NCI-H2196 (cell line): ENCODE data around the gene TMEM98.
"Not testable (repeated sequence)": the region's sequence is repeated elsewhere in the genome, so short reads cannot be mapped to it uniquely, and the experiment has no call there.

Experiments
- DNase-seq: peaks from one replicate; lab custom pipeline; 2025; ENCODE audit not compliant: unreplicated experiment; lab: John Stamatoyannopoulos, UW

The TMEM98 gene

DNA sequence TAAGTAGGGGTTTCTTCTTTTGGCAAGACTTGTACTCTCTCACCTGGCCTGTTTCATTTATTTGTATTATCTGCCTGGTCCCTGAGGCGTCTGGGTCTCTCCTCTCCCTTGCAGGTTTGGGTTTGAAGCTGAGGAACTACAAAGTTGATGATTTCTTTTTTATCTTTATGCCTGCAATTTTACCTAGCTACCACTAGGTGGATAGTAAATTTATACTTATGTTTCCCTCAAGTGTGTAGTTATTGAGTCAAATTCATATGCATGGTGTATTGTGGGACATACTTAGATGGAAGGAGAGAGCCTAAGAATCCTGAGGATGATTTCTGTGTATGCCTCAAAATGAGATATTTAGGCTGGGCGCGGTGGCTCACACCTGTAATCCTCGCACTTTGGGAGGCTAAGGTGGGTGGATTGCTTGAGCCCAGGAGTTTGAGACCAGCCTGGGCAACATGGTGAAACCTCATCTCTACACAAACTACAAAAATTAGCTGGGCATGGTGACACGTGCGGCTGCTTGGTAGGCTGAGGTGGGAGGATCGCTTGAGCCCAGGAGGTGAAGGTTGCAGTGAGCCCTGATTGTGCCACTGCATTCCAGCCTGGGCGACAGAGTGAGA, 13.6 kb downstream of the TMEM98 start:
- DNase-seq = no peak

DNA sequence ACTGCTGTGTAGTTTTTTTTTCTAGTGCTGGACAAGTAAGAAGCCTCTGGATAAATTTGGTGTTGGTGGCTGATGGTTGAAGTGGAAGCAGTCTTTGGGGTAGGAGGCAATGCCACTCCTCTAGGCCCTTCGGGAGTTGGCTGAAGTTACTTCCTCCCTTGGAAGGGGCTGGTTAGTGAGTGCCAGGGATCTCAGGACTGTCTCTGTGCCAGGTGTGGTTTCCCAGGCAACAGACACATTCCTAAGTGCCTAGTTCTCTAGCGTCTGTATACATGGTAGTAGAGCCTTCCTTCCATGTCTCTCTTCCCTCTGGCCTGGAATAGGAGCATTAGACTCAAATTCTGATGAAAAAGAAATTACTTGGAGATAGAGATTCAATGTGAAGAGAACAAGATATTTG, 15.3 kb downstream of the TMEM98 start:
- no peak for DNase-seq

DNA sequence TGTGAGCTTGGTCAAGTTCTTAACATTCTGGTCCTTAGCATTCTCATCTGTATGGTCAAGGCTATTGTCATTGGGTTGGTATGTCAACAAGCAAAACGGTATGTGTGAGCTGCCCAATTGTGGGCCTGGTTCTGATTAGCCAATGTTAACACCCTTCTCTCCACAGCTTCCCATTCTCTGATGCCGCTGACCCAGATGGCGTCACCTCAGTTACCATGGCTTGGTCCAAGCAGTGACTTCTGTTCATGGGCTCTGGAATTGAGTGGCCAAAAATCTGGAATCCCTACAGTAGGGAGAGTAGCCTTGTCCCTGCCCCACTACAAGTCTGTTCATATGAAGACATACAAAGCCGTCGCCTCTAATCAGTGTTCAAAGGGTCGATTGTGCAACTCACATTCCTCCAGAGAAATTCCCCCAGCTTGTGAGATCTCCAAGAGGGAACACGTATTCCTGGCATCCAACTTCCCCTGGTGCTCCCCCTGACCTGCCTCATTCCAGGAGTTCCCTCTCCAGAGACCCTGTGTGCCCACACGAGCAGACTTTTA, 15.8 kb downstream of the TMEM98 start:
- DNase-seq = no peak

DNA sequence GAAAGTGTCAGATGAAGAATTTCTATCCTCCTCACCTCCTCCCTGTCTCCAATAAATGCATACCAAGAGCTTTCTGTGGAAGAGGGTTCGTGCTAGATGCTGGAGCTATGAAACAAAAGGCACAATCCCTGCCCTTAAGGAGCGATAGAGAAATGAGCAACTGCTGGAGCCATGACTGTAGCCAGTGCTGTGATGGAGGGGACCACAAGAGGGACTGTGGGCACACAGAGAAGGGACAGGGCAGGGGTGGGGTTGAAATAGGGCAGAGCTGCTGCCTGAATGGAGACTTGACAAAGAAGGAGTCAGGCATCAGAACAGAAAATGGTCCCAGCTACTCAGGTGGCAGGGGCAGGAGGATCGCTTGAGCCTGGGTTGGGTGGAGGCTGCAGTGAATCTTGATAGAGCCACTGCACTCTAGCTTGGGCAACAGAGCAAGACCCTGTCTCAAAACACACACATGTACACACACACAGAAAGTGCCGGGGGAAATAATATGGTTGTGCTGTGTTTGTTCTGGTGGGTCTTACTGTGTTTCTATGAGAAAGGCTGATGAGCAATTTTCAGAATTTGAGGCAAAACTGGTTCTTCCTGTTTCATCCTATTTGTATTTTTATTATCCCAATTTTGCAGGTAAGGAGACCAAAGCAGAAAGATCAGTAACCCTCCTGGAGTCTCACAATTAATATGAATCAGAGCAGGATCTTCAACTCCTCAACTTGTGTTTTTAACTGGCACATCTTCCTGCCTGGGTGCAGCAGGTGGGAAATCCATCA, 16.5 kb downstream of the TMEM98 start:
- DNase-seq = no peak

DNA sequence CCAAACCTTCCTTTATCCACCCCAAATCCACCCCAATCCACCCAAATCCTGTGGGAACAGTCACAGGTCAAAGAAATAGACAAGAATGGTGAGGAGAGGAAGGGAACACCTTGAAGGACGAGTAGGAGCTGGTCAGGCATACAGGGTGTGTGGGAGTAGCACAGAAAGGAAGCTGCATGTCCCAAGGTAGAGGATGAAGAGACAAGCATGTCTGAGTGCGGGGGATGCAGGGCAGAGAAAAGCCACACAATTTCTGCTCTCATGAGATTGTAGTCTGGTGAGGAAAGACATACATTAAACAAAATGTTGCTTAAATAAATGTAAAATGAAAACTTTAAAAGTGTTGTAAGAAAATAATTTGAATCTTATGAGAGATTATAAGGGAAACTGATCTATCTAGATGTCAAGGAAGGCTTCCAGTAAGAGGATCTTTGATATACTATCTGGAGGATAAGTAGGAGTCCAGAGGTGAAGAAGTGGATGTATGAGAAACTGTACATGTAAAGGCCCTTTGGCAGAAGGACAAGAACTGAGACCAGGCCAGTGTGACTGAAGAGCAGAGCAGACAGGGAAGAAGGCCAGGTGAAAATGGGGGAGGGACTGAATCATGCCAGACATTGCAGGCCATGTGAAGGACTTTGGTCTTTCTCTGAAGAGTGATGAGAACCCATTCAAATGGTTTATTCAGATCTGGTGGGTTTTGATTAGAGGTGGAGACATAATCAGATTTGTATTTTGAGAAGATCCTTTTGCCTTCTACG, 18.6 kb downstream of the TMEM98 start:
- DNase-seq = no peak

DNA sequence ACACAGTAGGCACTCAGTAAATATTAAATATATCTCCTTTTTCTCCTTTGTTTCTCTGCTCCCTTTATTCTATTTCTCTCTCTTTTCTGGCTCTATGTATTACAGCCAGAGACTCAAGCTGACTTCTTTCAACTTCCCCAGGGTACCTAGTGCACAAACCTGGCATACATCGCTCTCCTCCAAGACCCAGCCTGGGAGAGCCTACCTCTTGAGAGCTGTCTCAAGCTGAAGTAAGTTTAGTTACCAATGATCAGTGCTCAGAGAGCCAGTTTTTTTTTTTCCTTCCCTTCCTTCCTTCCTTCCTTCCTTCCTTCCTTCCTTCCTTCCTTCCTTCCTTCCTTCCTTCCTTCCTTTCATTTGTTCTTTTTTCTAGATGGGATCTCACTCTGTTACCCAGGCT, 19.8 kb downstream of the TMEM98 start:
- no peak for DNase-seq

DNA sequence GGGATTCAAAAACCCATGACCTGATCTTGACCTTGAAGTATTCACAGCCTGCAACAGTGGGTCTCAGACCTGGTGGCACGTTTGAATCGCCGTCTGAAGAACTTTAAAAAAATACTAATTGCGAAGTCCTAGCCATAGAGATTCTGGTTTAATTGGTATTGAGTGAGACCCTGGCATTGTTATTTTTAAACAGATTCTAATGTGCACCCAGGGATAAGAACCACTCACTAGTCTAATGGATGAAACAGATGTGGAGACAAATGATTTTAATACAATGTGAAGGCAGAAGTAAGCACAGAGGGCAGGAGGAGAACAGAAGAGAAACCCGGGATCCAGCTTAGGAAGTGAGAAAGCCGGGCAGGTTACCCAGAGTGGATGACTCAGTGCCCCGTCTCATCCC, 21.2 kb downstream of the TMEM98 start:
- no peak for DNase-seq

DNA sequence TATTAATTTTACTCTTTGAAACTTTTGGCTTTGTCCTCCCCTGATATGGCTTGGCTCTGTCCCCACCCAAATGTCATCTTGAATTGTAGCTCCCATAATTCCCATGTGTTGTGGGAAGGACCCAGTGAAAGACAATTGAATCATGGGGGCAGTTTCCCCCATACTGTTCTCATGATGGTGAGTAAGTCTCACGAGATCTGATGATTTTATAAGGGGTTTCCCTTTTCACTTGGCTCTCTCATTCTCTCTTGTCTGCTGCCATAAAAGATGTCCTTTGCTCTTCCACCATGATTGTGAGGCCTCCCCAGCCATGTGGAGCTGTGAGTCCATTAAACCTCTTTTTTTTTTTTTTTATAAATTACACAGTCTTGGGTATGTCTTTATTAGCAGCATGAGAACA, 24.5 kb downstream of the TMEM98 start:
- DNase-seq = not testable (repeated sequence)

DNA sequence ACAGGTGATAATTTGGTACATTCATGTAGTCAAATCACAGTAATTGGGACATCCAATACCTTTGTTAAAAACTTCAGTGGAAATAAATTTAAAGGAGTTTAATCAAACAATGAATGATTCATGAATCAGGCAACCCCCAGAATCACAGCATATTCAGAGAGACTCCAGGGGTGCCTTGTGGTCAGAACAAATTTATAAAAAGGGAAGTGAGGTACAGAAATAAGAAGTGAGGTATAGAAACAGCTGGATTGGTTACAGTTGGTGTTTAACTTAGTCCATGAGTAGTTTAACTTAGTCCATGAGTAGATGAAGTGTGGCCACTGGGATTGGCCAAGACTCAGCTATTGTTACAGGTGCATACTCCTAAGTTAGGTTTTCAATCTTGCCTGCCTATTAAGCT, 25.1 kb downstream of the TMEM98 start:
- DNase-seq = no peak

DNA sequence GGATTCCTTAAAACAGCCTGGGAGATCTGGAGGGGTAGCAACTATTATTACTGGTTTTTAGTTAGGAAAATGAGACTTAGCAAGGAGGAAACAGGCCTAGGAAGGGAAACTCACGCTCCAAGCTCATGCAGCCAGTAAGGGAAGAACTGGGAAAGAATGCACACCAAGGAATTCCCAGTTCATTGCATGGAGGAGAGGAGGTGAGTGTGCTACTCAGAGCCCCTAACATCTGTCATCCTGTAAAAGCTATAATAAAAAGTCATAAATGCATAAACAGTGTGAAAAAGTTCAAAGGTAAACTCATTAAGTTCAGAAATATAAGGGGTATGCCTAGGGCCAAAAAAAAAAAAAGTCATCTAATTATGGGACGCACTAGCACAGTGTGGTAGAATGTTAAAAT, 25.9 kb downstream of the TMEM98 start:
- DNase-seq = no peak

DNA sequence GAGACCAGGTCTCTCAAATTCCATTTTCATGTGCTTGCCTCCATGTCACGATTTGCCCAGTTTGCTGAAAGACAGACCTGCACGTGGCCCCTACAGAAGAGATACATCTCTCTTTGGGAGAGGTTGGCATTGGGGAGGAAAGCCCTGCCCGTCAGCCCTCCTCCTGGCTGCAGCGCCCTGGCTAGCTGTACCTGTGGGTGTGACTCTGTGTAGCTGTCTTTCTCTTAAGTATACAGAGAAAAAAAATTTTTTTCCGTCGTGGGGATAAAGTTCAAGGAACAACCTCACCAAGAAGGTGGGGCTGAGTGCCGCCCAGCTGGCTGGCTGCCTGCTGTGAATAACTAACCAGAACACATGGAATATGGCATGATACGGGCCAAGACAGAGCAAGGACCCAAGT, 26.5 kb downstream of the TMEM98 start:
- no peak for DNase-seq

DNA sequence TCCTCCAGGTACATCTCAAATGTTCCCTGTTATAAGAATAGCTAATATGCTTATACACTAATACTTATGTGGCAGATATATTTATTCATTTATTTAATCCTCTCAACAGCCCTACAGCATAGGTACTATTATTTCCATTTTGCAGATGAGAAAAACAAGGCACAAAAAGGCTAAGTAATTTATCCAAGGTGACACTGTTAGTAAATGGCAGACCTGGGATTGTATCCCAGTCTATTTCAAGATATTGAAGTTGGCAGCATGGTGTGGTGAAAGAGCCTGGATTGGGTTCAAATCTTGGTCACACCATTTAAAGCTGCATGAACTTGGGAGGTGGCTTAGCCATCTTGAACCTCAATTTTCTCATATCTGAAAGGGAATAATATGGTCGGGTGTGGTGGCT, 27.2 kb downstream of the TMEM98 start:
- no peak for DNase-seq

DNA sequence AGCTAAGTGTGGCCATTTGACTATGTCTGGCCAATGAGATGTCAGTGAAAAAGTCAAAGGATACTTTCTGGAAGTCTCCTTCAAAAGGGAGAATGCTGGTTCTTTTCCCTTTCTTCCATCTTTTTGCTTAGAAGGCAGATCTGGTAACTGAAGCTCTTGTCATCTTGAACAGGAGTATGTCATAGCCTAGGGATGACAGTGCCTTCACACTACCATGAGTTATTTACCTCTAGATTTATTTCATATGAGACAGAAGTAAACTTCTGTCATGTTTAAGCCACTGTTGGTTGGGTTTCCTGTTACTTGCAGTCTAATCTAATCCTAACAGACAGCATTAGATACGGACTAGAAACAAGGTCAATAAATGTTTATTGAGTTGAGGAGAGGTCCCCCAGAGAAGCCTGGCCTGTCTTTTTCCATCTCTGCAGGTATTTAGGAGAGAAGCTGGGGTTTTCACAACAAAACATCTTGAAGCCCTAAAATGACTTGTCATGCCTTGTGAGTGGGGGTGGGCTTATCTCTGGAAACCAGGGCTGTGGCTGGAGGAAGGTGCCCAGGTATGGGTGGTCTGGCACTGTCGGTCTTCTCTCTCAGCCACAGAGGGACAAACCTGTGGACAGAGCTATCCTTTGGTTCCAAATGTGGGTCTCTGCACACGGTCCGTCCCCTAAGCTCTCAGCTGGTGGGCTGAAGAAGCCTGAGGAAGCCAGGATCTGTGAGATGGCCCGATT, 28.5 kb downstream of the TMEM98 start:
- DNase-seq = no peak

DNA sequence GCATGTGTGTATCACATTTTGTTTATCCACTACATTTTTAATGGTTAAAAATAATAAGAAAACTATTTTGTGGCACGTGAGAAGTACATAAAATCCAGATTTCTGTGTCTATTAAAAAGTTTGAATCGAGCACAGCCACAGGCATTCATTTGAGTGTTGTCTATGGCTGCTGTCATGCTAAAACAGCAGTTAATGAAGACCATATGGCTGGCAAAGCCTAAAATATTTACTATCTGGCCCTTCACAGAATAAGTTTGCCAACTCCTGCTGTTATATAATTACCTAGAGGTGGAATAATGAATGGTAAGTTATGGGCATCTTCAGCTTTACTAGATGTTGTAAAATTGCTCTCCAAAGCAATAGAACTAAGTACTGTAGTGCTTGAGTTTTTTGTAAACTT, 30.5 kb downstream of the TMEM98 start:
- no peak for DNase-seq

DNA sequence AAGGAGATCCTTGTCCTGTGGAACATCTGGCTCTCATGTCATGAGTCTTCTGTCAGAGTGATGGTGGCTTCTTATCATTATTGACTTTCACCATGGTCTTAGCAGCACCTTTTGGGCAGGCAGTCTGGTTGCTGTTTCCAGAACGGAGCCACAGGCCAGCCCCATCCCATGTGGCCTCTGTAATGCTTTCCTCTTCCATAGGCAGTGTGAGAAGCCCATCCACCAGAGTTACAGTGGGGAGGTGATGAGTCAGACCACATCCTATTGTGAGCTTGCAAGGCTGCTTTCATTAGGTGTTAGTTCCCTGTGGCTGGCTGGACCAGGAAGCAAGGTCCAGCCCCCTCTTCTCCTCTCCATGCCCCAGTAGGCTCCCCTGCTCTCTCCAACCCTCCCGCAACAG, 32.9 kb downstream of the TMEM98 start:
- DNase-seq = no peak

DNA sequence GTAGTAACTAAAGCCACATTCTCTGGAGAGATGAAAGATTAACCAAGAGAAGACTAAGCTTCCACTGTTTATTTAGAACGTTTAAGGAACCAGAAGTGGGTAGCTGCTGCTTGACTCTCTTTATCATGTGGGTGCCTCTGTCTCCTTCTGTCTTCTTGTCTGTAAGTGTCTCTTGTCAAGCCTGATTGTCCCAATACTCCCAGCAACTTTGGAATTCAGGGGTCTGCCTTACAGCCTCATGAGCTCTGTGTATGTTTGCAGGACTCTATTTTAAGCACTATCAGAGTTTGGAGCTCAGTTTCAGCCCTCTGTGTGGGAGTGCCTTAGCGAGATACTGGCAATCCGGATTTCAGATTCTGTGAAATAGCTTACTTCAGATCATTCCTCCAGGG, 34.4 kb downstream of the TMEM98 start:
- DNase-seq = no peak

DNA sequence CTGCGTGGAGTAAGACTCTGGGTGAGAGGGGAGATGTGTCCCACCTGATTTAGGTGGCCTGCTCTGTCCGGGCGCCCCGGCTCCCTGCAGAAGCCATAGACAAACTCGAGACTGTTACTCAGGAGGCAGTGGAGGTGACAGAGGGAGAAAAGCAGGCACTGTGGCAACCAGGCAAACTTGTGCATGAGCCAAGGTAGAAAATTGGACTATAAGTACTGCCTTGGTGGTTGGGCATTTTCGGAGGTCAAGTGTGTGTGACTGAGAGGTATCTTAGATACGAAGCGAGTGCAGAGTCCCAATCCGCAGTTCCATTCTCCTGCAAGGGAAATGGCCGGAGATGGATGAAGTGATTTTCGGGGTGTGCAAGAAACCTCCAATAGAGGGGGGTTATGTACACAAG, 36.6 kb downstream of the TMEM98 start:
- DNase-seq = no peak

DNA sequence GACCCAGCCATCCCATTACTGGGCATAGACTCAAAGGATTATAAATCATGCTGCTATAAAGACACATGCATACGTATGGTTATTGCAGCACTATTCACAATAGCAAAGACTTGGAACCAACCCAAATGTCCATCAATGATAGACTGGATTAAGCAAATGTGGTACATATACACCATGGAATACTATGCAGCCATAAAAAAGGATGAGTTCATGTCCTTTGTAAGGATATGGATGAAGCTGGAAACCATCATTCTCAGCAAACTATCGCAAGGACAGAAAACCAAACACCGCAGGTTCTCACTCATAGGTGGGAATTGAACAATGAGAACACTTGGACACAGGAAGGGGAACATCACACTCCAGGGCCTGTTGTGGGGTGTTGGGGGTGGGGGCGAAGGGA, 41.3 kb downstream of the TMEM98 start:
- not testable (repeated sequence) for DNase-seq

DNA sequence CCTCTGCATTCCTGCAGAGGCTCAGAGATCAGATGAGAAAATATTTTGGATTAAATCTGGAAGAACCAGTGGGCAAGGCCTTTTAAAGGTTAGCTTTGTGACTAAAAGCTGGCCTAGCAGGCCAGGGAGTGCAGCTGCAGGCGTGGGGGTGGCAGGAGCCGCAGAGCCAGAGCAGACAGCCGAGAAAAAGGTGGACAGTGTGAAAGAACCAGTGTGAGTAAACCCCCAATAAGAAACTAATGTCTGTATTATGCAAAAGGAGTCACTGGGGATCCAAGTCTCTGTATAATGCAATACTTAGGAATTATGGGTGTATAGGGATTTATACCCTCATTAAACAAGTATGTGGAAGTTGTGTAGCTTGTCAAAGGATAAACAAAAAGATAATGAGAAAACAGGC, 42.3 kb downstream of the TMEM98 start:
- DNase-seq = no peak

DNA sequence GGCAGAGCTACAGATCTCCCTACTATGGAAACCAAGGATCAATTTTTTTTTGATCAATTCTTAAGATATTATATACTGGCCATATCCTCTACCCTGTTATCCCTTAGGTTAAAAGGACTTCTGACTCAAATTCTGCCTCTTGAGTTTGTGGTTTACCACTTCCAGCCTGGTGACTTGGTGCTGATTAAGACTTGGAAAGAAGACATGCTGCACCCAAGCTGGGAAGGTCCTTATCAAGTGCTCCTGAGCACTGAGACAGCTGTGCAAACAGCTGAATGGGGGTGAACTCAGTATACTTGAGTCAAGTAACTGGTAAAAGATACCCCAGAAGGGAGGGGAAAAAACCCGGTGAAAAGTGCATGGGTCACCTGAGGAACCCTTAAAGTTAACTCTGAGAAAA, 43.2 kb downstream of the TMEM98 start:
- no peak for DNase-seq

DNA sequence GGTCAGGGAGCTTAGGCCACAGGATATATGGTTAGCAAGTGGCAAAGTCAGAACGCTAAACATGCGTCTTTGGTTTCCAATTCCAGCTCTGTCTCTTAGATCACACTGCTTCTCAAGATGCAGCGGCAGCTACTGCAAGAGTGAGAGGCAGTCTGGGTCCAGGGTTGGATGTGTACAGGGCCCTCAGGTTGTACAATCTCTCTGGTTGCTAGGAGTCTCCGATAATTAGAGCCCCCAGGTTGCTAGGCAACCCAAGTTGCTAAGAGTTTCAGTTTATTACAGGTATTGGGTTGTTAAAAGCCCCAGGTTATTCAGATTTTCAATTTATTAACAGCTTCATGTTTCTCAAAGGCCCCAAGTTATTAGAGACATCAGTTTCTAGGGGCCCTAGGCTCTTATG, 48.2 kb downstream of the TMEM98 start:
- DNase-seq = no peak
